Fibroblast of lung (primary cell): Measurements from ENCODE around the gene COL4A2.

Source experiments
- EZH2 ChIP-seq: IDR thresholded peaks from 2 replicates; pipeline ENCODE4 v1.5.1; 2012; ENCODE audit warnings: low read length, control low read depth, mild to moderate bottlenecking; ENCODE audit errors: missing control alignments
- TF ChIP-seq, protein P1 (sequence below), 2 donors: IDR thresholded peaks in 1 of 2; conservative IDR thresholded peaks in 1 of 2; 1 replicate in 1 of 2; 2 replicates in 1 of 2; pipeline ENCODE4 v1.5.1; 2011 to 2012; ENCODE audit warnings: low read length in 2 of 2, control low read depth in 1 of 2, inconsistent platforms in 1 of 2, low read depth in 1 of 2, mild to moderate bottlenecking in 1 of 2

DNA sequence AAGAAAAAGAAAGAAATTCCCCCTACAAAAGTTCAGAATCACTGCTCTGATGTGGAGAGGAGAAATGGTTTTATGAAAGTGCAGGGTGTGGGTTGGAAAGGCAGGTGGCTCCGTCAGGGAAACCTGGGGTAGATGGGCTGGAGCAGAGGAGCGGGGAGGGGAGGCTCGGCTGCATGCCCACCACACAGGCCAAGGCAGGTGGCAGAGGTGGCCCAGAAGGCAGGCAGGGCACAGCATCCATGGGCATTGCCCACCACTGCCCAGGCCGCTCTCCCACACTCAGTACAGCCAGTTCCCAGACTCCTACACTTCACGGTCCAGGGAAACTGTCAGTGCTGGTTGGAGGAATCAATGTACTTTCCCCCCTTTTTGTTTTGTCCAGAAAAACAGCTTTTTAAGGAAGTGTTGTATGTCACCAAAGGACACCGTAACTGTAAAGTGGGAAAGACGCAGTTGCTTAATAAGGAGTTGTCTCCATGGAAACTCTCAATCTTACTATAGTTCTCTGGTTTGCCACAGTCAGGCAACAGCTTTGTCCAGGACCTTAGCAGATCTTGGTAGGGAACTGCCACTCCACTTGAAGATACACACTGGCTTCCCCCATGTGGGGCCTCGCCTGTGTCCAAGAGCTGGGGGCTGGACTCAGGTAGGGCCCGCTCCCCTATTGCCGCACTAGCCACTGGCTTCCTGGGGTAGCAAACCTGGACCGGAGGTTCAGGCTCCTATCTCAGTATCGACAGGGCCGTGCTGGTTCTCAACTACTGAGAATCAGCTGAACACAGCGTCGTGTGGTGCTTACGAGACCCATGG is 171.5 kb downstream of the COL4A2 start:
- TF ChIP-seq, protein P1, sequence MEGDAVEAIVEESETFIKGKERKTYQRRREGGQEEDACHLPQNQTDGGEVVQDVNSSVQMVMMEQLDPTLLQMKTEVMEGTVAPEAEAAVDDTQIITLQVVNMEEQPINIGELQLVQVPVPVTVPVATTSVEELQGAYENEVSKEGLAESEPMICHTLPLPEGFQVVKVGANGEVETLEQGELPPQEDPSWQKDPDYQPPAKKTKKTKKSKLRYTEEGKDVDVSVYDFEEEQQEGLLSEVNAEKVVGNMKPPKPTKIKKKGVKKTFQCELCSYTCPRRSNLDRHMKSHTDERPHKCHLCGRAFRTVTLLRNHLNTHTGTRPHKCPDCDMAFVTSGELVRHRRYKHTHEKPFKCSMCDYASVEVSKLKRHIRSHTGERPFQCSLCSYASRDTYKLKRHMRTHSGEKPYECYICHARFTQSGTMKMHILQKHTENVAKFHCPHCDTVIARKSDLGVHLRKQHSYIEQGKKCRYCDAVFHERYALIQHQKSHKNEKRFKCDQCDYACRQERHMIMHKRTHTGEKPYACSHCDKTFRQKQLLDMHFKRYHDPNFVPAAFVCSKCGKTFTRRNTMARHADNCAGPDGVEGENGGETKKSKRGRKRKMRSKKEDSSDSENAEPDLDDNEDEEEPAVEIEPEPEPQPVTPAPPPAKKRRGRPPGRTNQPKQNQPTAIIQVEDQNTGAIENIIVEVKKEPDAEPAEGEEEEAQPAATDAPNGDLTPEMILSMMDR (conservative IDR thresholded peaks at IDR 0.05 in 1 of 2, IDR thresholded peaks at IDR 0.05 in 1 of 2; ENCODE audit: low read depth in 1 of 2, low read length in 2 of 2): no peak
- no peak for TF ChIP-seq EZH2
